Gastrocnemius medialis (tissue), 4 donors: ENCODE results near the gene CD209. TPM values are rescaled to one million over a fixed set of nuclear protein-coding genes. Genes with fewer than 3 reads are reported as not detected.

Experiments used
- ATAC-seq, 2 donors: fragments of 150-250 bp; one replicate each; pipeline ENCODE4 v1.9.1; 2016
- DNase-seq, 2 donors: peaks; one replicate each; pipeline ENCODE4 v3.0.0-alpha.2; 2019
- H3K27ac ChIP-seq, 4 donors: fragments of 200-600 bp; sonication (generic); 1 replicate in 1 of 4; 2 replicates in 3 of 4; pipeline ENCODE4 v1.5.1; 2016 to 2018; ENCODE audit warnings: mild to moderate bottlenecking in 2 of 4, moderate library complexity in 1 of 4
- H3K27me3 ChIP-seq, 3 donors: fragments of 200-600 bp; sonication (generic) in 2 of 3; 1 replicate in 1 of 3; 2 replicates in 2 of 3; pipeline versions ENCODE4 v1.5.1 to v1.6.0; 2016 to 2019; ENCODE audit warnings: mild to moderate bottlenecking in 1 of 3, moderate library complexity in 1 of 3
- H3K36me3 ChIP-seq, 2 donors: fragments of 200-600 bp; sonication (generic) in 1 of 2; one replicate each; pipeline ENCODE4 v1.5.1; 2017 to 2018
- H3K4me1 ChIP-seq, 2 donors: fragments of 200-600 bp; sonication (generic) in 1 of 2; one replicate each; pipeline ENCODE4 v1.5.1; 2016 to 2017; ENCODE audit warnings: mild to moderate bottlenecking in 2 of 2
- H3K4me3 ChIP-seq, 4 donors: fragments of 200-600 bp; sonication (generic) in 3 of 4; 1 replicate in 1 of 4; 2 replicates in 3 of 4; pipeline ENCODE4 v1.5.1; 2016 to 2019; ENCODE audit warnings: mild to moderate bottlenecking in 2 of 4
- H3K9me3 ChIP-seq, 3 donors: fragments of 200-600 bp; sonication (generic) in 2 of 3; 1 replicate in 1 of 3; 2 replicates in 2 of 3; pipeline ENCODE4 v1.5.1; 2016 to 2019
- CTCF ChIP-seq, 5 experiments: fragments of 450-650 bp in 3 of 5; fragments of 200-600 bp in 2 of 5; sonication (generic) in 2 of 5; IDR thresholded peaks in 4 of 5; conservative IDR thresholded peaks in 1 of 5; 1 replicate in 4 of 5; 2 replicates in 1 of 5; pipeline ENCODE4 v1.5.1; 2016 to 2019; ENCODE audit warnings: antibody characterized with exemption in 5 of 5, mild to moderate bottlenecking in 3 of 5, moderate library complexity in 3 of 5
- POLR2A ChIP-seq, 2 donors: fragments of 450-650 bp; IDR thresholded peaks; one replicate each; pipeline ENCODE4 v1.6.1; 2017; ENCODE audit warnings: antibody characterized with exemption in 2 of 2, mild to moderate bottlenecking in 2 of 2, moderate library complexity in 2 of 2
- in situ Hi-C, 4 donors: fragments of 200-750 bp; cut with MboI; loops; one replicate each; pipeline versions ENCODE4 v1.15.0 to v1.8.0; 2017; ENCODE audit warnings: low sequenced_read_pairs in 4 of 4
- intact Hi-C: fragments of 100-400 bp; cut with DNase I; formaldehyde crosslinking; loops from one replicate; pipeline ENCODE4 v1.15.1; 2023; ENCODE audit warnings: low total_unique reads
- total RNA-seq, 4 donors: library from RNA; depleted of rRNA; stranded (reverse); fragments of >200 nt; gene quantifications; one replicate each; pipeline versions ENCODE4 v1.1.0 to v1.2.3, GENCODE V29; 2016

CD209 gene
- total RNA-seq, 4 donors from 2014 or later: 0.56 to 1.3 (median 1.0) TPM

GRCh38 chr19:7699003-7699402, 48.3 kb downstream of the CD209 start:
- H3K4me1 ChIP-seq: no peaks in the 10 kb centered on the region
- no peak overlapping the region for H3K27ac ChIP-seq
- intact Hi-C loops: no loop called here
- no peak overlapping the region for H3K4me3 ChIP-seq
- H3K36me3 ChIP-seq: no peaks in the 10 kb centered on the region
- ATAC-seq (no peak), DNase-seq (no peak)
- H3K27me3 ChIP-seq: peaks cover 0 to 22% (median 17%) of the 10 kb centered on the region in 3 donors
- in situ Hi-C loops: no loop called here
- no peaks in the 10 kb centered on the region for H3K9me3 ChIP-seq
- TF ChIP-seq POLR2A (IDR thresholded peaks at IDR 0.05) (no peak), CTCF (IDR thresholded peaks at IDR 0.05 in 4 of 5, conservative IDR thresholded peaks at IDR 0.05 in 1 of 5) (no peak)

- no peaks in the 10 kb centered on the region for H3K4me1 ChIP-seq
- in situ Hi-C loops (no loop called here), intact Hi-C loops (no loop called here)
- DNase-seq: no peak
- H3K27me3 ChIP-seq: peaks cover 0 to 22% (median 17%) of the 10 kb centered on the region in 3 donors
- no peak for ATAC-seq
- no peaks in the 10 kb centered on the region for H3K36me3 ChIP-seq
- no peak overlapping the region for H3K27ac ChIP-seq
- TF ChIP-seq POLR2A (IDR thresholded peaks at IDR 0.05) (no peak), CTCF (IDR thresholded peaks at IDR 0.05 in 4 of 5, conservative IDR thresholded peaks at IDR 0.05 in 1 of 5) (no peak)
- H3K4me3 ChIP-seq: no peak overlapping the region
- H3K9me3 ChIP-seq: no peaks in the 10 kb centered on the region
Observed at GRCh38 chr19:7698583-7698982, 48.8 kb downstream of the CD209 start.

DNA sequence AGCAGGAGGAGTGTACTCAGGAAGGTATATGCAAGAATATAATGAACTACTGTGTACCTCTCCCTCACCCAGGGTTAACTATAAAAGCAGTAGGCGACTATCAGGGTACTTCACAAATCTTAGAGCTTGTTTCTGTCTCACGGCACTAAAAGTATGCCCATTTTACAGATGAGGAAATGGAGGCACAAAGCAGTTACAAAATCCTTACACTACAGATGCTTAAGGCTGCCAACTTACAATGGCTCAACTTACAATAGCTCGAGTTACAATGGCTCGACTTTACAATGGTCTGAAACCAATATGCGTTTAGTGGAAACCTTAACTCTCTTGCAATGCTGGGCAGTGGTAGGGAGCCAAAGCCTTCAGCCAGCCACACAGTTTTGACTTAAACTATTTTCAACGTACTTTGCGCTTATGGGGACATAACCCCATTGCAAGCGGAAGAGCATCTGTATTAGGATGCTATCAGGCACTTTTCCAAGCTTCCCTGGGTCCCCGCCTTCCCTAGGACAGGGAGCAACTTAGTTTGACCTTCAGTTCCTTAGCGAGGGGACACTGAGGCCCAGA, 49.5 kb downstream of the CD209 start:
- Histone ChIP-seq H3K27me3 (peaks cover 0 to 22% (median 17%) of the 10 kb centered on the region in 3 donors), H3K27ac (no peak overlapping the region), H3K36me3 (no peaks in the 10 kb centered on the region), H3K9me3 (no peaks in the 10 kb centered on the region), H3K4me1 (no peaks in the 10 kb centered on the region), H3K4me3 (no peak overlapping the region)
- intact Hi-C loops (no loop called here), in situ Hi-C loops (no loop called here)
- DNase-seq: no peak
- no peak for TF ChIP-seq CTCF (IDR thresholded peaks at IDR 0.05 in 4 of 5, conservative IDR thresholded peaks at IDR 0.05 in 1 of 5)
- no peak for TF ChIP-seq POLR2A (IDR thresholded peaks at IDR 0.05)
- no peak for ATAC-seq

DNA sequence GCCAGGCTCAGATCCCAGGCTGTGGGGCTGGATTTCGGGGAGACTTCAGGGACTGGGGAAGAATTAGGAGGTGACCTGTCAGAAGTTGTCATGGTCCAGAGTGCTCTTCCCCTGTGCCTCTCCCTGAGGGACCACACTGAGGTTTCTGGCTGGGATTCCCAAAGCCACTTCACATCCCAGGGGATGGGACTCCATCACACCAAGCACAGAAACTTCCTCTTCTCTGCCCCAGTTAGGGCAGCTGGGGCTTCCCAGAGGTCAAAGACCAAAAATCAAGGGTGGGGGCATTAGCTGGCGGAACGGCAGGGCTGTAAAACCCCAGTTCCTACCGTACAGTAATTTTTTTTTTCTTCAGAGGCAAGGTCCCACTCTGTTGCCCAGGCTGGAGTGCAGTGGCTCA, 52.8 kb downstream of the CD209 start:
- H3K4me3 ChIP-seq: no peak overlapping the region
- in situ Hi-C loops: no loop called here
- TF ChIP-seq POLR2A (IDR thresholded peaks at IDR 0.05) (no peak), CTCF (IDR thresholded peaks at IDR 0.05 in 4 of 5, conservative IDR thresholded peaks at IDR 0.05 in 1 of 5) (no peak)
- intact Hi-C loops: no loop called here
- H3K4me1 ChIP-seq: no peaks in the 10 kb centered on the region
- no peak overlapping the region for H3K27ac ChIP-seq
- no peaks in the 10 kb centered on the region for H3K36me3 ChIP-seq
- DNase-seq (no peak), ATAC-seq (no peak)
- no peaks in the 10 kb centered on the region for H3K9me3 ChIP-seq
- H3K27me3 ChIP-seq: peaks cover 3 to 26% (median 26%) of the 10 kb centered on the region in 3 donors
